SK-N-SH (cell line): Measurements from ENCODE around the gene ANKRD34B. TPM values are rescaled to one million over a fixed set of nuclear protein-coding genes. Genes with fewer than 3 reads are reported as not detected.

Experiments used
- CTCF ChIA-PET: fragments of 300-600, 350-600 bp; formaldehyde crosslinking; extraction: SDS; loops from one replicate; lab custom pipeline; 2021; lab: Yijun Ruan, JAX
- POLR2A ChIA-PET: fragments of 350-600 bp; sonication (Branson Sonifier 250); formaldehyde crosslinking; extraction: SDS; loops from one replicate; lab custom pipeline; 2020; ENCODE audit warnings: antibody characterized with exemption, inconsistent platforms; lab: Yijun Ruan, JAX
- DNase-seq: peaks from one replicate; pipeline ENCODE4 v3.0.0; 2012
- H2AFZ ChIP-seq: fragments of 200-600 bp; sonication (generic); 2 replicates; pipeline ENCODE4 v1.8.1; 2016; ENCODE audit warnings: antibody characterized with exemption, mild to moderate bottlenecking, low read depth
- H3F3A ChIP-seq: fragments of 200-600 bp; sonication (generic); replicated peaks from 2 replicates; pipeline ENCODE3; 2016; ENCODE audit warnings: antibody characterized with exemption, mild to moderate bottlenecking; ENCODE audit not compliant: insufficient read depth
- H3K27ac ChIP-seq, 2 experiments: fragments of 200-500 bp in 1 of 2; fragments of 200-600 bp in 1 of 2; sonication (Bioruptor generic) in 1 of 2; sonication (generic), shearing (Covaris generic) in 1 of 2; 2 replicates each; pipeline versions ENCODE4 v1.5.1 to v1.6.1; 2014 to 2016; ENCODE audit warnings: low read depth in 2 of 2, inconsistent platforms in 1 of 2, low read length in 1 of 2, mild to moderate bottlenecking in 1 of 2, mixed read lengths in 1 of 2
- H3K27me3 ChIP-seq: fragments of 200-600 bp; sonication (generic), shearing (Covaris generic); 2 replicates; pipeline ENCODE4 v1.6.1; 2016; ENCODE audit warnings: mixed run types; ENCODE audit not compliant: insufficient read depth
- H3K36me3 ChIP-seq, 2 experiments: fragments of 200-500 bp in 1 of 2; fragments of 200-600 bp in 1 of 2; sonication (Bioruptor generic) in 1 of 2; sonication (generic) in 1 of 2; replicated peaks in 1 of 2; 2 replicates each; pipeline versions ENCODE3 to v1.5.1; 2014 to 2016; ENCODE audit warnings: low read length in 1 of 2, mild to moderate bottlenecking in 1 of 2; ENCODE audit not compliant: insufficient read depth in 2 of 2, control insufficient read depth in 1 of 2
- H3K4me1 ChIP-seq, 2 experiments: fragments of 200-500 bp in 1 of 2; fragments of 200-600 bp in 1 of 2; sonication (Bioruptor generic) in 1 of 2; sonication (generic), shearing (Covaris generic) in 1 of 2; 2 replicates each; pipeline versions ENCODE4 v1.5.1 to v1.6.1; 2014 to 2016; ENCODE audit warnings: low read depth in 1 of 2, low read length in 1 of 2, mixed run types in 1 of 2; ENCODE audit not compliant: insufficient read depth in 2 of 2, control insufficient read depth in 1 of 2
- H3K4me2 ChIP-seq: fragments of 200-600 bp; sonication (generic), shearing (Covaris generic); 2 replicates; pipeline ENCODE4 v1.6.1; 2017; ENCODE audit warnings: mixed run types
- H3K4me3 ChIP-seq, 2 experiments: fragments of 200-500 bp in 1 of 2; fragments of 200-600 bp in 1 of 2; sonication (Bioruptor generic) in 1 of 2; sonication (generic), shearing (Covaris generic) in 1 of 2; 2 replicates each; pipeline versions ENCODE4 v1.5.1 to v1.8.1; 2014 to 2016; ENCODE audit warnings: low read depth in 2 of 2, inconsistent platforms in 1 of 2, low read length in 1 of 2, mild to moderate bottlenecking in 1 of 2, mixed read lengths in 1 of 2, moderate library complexity in 1 of 2
- H3K79me2 ChIP-seq: fragments of 200-600 bp; sonication (generic); 2 replicates; pipeline ENCODE4 v1.8.1; 2017; ENCODE audit warnings: mild to moderate bottlenecking; ENCODE audit not compliant: insufficient read depth
- H3K9ac ChIP-seq: fragments of 200-600 bp; sonication (generic); 2 replicates; pipeline ENCODE4 v1.6.1; 2017; ENCODE audit warnings: mixed run types
- H3K9me2 ChIP-seq: fragments of 200-600 bp; sonication (generic); 2 replicates; pipeline ENCODE4 v1.6.1; 2017; ENCODE audit warnings: mixed run types
- H3K9me3 ChIP-seq: fragments of 200-600 bp; sonication (generic); 2 replicates; pipeline ENCODE4 v1.6.1; 2017; ENCODE audit warnings: mixed run types, mild to moderate bottlenecking, moderate library complexity
- H4K20me1 ChIP-seq: fragments of 200-600 bp; sonication (generic); 2 replicates; pipeline ENCODE4 v1.6.1; 2017; ENCODE audit warnings: mild to moderate bottlenecking, mixed run types; ENCODE audit not compliant: insufficient read depth
- CHD2 ChIP-seq: fragments of 150-350 bp; IDR thresholded peaks from 2 replicates; pipeline ENCODE4 v1.6.1; 2018; ENCODE audit warnings: low read length; ENCODE audit not compliant: partially characterized antibody
- ELF1 ChIP-seq: IDR thresholded peaks from 2 replicates; pipeline ENCODE4 v1.4.0; 2012
- FOXM1 ChIP-seq: IDR thresholded peaks from 2 replicates; pipeline ENCODE4 v1.4.0; 2012; ENCODE audit warnings: low read depth, mild to moderate bottlenecking
- GABPA ChIP-seq: IDR thresholded peaks from 2 replicates; pipeline ENCODE4 v1.4.0; 2012; ENCODE audit warnings: low read depth, mild to moderate bottlenecking
- IRF3 ChIP-seq: fragments of 150-350 bp; IDR thresholded peaks from 2 replicates; pipeline ENCODE4 v1.6.1; 2016; ENCODE audit warnings: mild to moderate bottlenecking, low read depth, low read length
- JUND ChIP-seq: IDR thresholded peaks from 2 replicates; pipeline ENCODE4 v1.4.0; 2012
- TCF12 ChIP-seq: IDR thresholded peaks from 2 replicates; pipeline ENCODE4 v1.4.0; 2012
- WGBS: methylation state at CpG from one replicate; pipeline ENCODE4 v1.1.6; 2017; ENCODE audit warnings: low lambda C conversion rate; 5-methylcytosine and 5-hydroxymethylcytosine counted together
- polyA plus RNA-seq, 3 experiments: library from polyadenylated mRNA; depleted of rRNA; stranded (reverse); fragments of >200 nt; gene quantifications; 2 replicates each; pipeline ENCODE4 v1.2.3, GENCODE V29; 2012
- small RNA-seq, 7 experiments: library from RNA; depleted of rRNA; stranded (forward); fragments of <200 nt; gene quantifications; one replicate each; pipeline ENCODE3, GENCODE V24; 2012
- TF ChIP-seq, protein P1 (sequence below): fragments of 150-350 bp; IDR thresholded peaks from 2 replicates; pipeline ENCODE4 v1.6.1; 2017; ENCODE audit warnings: antibody characterized with exemption, low read length, low read depth, borderline replicate concordance

The ANKRD34B gene
- polyA plus RNA-seq, 1 of the 3 experiments (the other 2 are of a cell fraction): not detected

GRCh38 chr5:80508844-80509243, 61.2 kb downstream of the ANKRD34B start:
- Histone ChIP-seq H3K27ac (no peak overlapping the region), H3K79me2 (no peaks in the 10 kb centered on the region), H3K4me3 (no peak overlapping the region), H3K4me2 (no peak overlapping the region), H2AFZ (no peak overlapping the region), H4K20me1 (no peaks in the 10 kb centered on the region), H3K4me1 (no peaks in the 10 kb centered on the region), H3K9me2 (no peaks in the 10 kb centered on the region), H3K36me3 (peaks cover 2 to 4% of the 10 kb centered on the region in 2 experiments), H3F3A (no peaks in the 10 kb centered on the region), H3K9ac (no peak overlapping the region), H3K27me3 (no peaks in the 10 kb centered on the region), H3K9me3 (no peaks in the 10 kb centered on the region)
- TF ChIP-seq JUND (no peak), ELF1 (no peak), FOXM1 (no peak), GABPA (no peak), CHD2 (no peak), IRF3 (no peak)
- DNase-seq: no peak
- 98% methylated on average over 6 of the region's 6 CpGs for WGBS
- POLR2A ChIA-PET: no interaction called here
- CTCF ChIA-PET: no interaction called here

DNA sequence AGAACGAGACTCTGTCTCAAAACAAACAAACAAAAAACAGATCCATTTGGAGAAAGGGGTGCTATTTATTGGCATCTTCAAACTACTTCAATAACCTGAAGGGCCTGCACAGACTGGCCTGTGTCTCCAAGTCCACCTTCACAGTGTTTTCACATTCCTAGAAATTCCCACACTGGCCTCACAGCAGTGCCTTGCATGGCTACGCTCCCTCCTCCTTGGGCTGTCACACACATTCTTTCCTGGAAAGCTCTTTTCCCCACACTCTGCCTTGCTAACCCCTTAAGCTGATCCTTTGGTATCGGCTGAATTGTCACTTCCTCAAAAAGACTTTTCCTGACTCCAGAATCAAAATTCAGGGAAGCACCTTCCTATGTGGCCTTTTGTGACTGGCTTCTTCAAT, 62.4 kb downstream of the ANKRD34B start:
- Histone ChIP-seq H3K27me3 (no peaks in the 10 kb centered on the region), H3K9ac (no peak overlapping the region), H3K4me3 (no peak overlapping the region), H3K9me3 (no peaks in the 10 kb centered on the region), H3F3A (no peaks in the 10 kb centered on the region), H3K9me2 (no peaks in the 10 kb centered on the region), H3K27ac (no peak overlapping the region), H4K20me1 (no peaks in the 10 kb centered on the region), H3K4me1 (no peaks in the 10 kb centered on the region), H3K79me2 (no peaks in the 10 kb centered on the region), H3K36me3 (peaks cover 0 to 4% of the 10 kb centered on the region in 2 experiments), H2AFZ (no peak overlapping the region), H3K4me2 (no peak overlapping the region)
- TF ChIP-seq, protein P1, sequence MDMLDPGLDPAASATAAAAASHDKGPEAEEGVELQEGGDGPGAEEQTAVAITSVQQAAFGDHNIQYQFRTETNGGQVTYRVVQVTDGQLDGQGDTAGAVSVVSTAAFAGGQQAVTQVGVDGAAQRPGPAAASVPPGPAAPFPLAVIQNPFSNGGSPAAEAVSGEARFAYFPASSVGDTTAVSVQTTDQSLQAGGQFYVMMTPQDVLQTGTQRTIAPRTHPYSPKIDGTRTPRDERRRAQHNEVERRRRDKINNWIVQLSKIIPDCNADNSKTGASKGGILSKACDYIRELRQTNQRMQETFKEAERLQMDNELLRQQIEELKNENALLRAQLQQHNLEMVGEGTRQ: no peak
- TF ChIP-seq TCF12: no peak
- CTCF ChIA-PET: interaction anchor here (1.2 kb wide), 2 partner anchors 21 to 164 kb away, joined by 3 read pairs; no protein-coding TSS in a partner anchor
- no peak for DNase-seq
- 95% methylated on average over 3 of the region's 3 CpGs for WGBS
- POLR2A ChIA-PET: no interaction called here

Small RNA genes lying within 50 kb of the gene (small RNA-seq; reads per million reads assigned to genes)
- 0 reads per million in 7 experiments for gene DBIP2

Other genes with a start within 250 kb of the ANKRD34B start
- gene ZFYVE16, start 162.2 kb downstream of the ANKRD34B start, polyA plus RNA-seq (2012; rRNA removed): 3.3 and 4.8 TPM in 2 replicates
- gene FAM151B, start 82.2 kb downstream of the ANKRD34B start, polyA plus RNA-seq (2012; rRNA removed): 1.2 and 1.5 TPM in 2 replicates
- gene MSH3, start 84.4 kb upstream of the ANKRD34B start, polyA plus RNA-seq (2012; rRNA removed): 3.5 and 4.7 TPM in 2 replicates
- gene DHFR, start 84.7 kb upstream of the ANKRD34B start, polyA plus RNA-seq (2012; rRNA removed): 16.6 and 18.3 TPM in 2 replicates